Amniotic epithelial cell (primary cell): Measurements from ENCODE around the gene NCMAP.

Source experiments
- DNase-seq: peaks from one replicate; pipeline ENCODE4 v3.0.0-alpha.2; 2010; ENCODE audit warnings: low read depth

NCMAP gene

DNA sequence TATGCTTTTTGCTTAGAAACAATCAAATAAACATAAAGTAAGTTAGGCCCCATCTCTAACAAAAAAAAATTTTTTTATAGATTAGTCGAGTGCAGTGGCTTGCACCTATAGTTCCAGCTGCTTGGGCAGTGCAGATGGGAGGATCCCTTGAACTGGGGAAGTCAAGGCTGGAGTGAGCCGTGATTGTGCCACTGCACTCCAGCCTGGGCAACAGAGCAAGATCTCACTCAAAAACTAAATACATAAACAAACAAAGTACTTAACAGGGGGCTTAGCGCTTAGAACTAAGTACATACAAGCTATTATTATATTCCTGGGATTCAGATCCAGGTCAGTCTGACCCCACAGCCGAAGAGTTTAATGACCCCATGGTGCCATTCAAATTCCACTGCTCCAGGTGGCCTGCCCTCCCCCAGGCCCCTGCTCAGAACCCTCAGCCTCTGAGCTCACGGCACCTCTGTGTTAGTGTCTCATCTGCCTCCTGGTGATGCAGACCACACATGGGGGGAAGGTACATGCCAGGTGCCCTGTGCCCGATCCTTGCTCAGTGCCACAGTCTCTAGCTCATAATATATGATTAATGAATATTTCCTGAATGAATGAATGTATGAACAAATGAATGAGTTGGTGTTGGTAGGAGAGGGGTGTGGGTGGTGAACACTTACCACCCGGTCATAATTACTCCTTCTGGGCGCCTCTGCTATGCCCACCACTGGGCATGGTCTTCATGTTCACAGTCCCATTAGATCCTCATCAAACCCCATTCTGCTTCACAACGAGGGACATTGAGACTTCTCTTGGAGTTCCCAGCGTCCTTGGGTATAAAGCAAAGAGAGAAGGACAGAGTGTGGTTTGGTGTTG, 14.6 kb downstream of the NCMAP start:
- no peak for DNase-seq

DNA sequence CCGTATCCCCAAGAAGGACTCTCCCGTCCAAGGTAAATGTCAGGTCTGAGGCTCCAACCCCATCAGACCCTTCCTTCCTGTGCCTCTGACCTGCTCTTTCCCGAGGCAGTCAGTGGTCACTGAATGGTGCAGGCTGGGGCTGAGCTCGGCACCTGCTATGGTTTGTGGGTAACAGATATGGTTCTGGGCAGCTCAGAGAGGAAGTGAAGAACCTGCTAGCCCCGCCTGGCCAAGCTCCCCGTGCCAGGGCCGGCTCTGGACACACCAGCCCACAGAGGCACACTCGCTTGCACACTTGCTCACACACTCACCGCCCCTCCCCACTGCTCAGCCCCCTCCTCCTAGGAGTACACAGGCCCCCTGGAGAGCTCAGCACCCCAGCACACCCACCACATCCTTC, 16.4 kb downstream of the NCMAP start:
- DNase-seq = no peak

DNA sequence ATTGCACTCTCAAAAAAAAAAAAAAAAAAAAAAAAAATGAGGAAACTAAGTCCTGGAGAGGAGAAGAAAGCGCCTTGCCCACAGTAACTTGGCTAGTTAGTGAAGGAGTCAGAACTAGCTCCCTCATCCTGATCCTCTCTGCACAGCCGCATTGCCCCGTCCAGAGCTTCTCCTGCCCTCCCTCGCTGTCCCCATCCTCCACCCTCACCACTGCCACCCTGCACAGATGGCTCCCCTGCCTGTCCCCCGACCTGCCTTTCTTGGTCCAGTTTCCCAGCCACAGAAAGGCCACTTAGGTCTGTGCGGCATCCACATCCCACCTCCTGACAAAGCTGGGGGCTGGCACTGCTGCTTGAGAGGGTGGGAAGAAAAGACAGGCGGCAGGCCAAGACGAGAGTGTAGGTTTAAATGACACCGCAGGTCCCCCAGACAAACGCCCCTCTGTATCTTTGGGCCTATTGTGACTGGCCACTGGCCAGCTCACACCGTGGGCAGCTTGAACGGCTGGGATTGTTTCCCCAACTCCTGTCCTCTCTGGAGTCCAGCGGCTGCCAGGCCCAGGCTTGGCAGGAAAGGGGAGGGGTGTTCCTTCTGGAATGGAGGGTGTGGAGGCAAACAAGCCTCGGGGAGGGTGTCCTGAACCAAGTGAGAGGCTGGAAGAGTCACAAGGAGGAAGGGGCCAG, 20.2 kb downstream of the NCMAP start:
- no peak for DNase-seq

DNA sequence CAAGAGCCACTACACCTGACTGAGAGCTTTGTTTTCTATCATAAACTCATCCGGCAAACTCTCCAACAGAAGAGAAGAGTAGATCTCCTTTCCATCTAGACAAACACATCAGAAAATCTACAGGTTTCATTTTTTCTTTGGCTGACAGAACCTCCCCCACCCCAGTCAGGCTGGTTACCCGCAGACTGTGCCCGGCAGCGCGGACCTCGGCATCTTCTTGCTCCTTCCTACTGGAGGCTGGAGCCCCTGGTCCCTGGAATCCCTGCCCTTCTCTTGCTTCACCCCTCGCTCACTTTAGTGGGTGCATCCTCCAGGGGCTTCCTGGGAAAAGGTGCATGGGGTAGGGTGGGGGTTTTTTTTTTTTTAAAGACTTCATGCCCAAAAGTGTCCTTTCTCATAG, 23.0 kb downstream of the NCMAP start:
- no peak for DNase-seq

DNA sequence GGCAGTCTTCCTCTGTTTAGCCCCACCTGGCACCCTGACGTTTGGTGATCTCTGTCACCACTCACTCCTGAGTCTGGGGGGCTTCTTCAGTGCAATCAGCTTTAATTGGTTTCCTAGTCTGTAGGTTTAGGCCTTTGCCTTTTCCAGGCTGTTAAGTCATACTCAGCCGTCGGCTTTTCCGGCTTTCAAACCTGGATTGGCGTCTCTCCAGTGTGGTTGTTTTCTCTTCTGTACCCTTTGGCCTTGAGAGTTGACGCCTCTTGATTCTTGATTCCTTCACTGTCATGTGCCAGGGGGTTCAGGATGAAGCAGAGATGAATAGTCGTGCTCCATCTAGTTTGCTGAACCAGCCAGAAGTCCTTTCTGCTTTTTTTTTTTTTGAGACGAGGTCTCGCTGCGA, 24.9 kb downstream of the NCMAP start:
- no peak for DNase-seq

DNA sequence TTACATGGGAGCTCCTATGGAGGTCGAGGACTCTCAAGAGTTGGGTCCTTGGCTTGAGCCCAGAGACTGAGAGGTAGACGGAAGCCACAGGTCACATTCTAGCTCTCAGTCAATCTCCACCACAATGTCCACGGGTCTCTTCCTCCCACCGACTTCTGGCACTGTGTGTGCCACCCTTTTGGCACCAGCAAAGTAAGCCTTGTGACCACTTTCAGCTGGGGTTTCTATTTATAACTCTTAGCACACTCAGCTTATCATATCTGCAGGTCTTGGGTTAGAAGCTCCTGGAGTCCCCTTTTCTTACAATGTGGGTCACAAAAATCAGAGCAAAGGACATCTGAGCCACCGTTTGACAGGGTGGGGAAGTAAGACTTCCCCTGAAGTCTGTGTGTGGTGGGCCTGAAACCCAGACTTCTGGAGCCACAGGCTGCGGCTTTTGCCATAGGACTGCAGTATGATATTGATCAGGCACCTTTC, 28.3 kb downstream of the NCMAP start:
- no peak for DNase-seq

DNA sequence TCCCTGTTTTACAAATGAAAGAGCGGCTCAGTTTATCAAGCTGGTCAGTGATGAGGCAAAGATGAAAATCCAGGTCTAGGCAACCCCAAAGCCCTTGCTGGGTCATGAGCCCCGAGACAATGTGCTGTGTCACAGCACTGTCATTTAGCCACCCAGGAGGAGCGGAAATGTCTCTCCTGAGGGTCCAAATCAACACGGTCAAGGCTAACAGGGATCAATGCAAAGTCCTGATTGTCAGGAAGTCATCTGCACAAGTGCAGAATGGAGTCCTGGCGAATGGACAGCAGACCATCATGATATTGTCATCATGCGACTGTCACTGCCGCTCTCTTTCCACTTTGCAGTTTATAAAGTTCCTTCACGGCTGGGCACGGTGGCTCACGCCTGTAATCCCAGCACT, 30.2 kb downstream of the NCMAP start:
- DNase-seq = no peak

DNA sequence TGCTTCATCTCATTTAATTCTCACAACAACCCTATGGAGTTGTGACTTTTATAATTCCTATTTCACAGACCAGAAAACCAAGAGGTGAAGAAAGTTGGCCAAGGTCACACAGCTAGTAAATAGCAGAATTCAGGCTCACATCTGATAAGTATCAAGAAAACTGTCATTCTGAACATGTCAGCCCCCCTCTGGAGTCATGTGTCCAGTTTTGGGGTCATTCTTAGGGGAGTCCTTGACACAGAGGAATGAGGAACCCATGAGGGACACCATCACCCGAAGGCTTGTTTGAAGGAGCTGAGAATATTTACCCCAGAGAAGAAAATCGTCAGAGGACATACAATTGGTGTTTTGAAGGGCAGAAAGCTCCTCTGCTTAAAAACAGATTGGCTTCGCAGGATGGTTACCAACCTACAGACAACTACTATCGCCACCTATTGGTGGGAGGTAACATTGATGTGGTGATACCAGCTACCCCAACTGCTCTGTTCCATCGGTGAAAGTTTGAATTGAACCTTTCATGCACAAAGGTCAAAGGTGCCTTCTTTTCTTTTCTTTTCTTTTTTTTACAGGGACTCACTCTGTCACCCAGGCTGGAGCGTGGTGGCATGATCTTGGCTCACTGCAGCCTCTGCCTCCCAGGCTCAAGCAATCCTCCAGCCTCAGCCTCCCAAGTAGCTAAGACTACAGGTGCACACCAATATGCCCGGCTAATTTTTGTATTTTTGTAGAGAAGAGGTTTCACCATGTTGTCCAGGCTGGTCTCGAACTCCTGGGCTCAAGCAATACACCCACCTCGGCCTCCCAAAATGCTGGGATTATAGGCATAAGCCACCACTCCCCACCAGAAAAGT, 31.3 kb downstream of the NCMAP start:
- DNase-seq = peak; percentile 62

DNA sequence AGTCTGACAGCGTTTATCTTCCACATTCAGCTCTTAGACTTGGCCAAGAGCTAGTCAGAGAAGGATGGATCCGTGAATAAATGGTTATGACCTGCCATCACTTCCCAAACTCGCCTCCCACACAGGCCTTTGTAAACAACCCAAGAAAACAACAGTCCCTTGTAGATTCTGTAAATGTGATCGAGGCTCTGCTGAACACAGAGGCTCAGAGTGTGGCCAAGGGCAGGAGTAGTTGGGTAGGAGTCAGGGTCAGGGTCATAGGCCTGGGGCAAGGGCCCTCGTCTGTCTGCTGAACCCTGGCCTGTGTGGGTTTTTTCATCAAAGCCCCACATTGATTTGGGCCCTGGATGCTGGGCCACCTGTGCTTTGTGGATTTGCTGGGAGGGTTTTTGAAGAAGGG, 32.7 kb downstream of the NCMAP start:
- DNase-seq = no peak

DNA sequence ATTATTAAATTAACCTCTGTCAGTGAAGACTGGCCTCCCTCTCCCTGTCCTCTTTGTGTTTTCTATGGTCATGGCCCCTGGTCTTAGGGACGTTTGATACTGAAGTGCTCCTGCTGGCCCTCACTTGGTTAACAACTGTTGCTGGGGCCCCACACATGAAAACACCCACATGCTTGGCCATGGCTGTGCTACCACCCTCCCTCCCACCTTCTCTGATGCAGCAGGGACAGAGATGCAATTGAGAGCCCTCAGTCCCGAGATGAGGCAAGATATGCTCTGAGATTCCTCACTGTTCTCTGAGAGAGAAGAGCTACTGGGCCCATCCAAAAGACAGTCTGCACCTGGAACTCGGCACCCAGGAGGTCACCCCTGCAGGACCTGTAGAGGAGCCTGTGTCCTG, 33.3 kb downstream of the NCMAP start:
- DNase-seq = no peak

DNA sequence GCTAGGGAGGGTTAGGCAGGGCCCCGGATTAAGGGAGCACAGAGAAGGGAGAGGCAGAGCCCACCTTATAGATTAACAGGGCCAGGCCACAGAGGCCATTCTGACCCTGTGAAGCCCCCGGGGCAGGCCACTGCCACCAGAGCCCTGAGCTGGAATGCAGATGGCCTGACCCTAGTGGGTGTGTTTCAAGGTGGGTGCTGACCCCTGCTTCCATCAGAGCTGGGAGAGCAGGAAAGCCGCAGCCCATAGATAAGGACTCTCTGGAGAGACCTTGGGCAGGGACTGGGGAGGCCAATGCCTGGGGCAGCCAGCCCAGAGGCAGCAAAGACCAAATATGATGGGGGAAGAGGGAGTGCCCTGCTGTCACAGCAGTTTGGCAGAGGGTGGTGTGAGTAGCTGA, 35.9 kb downstream of the NCMAP start:
- DNase-seq = no peak

DNA sequence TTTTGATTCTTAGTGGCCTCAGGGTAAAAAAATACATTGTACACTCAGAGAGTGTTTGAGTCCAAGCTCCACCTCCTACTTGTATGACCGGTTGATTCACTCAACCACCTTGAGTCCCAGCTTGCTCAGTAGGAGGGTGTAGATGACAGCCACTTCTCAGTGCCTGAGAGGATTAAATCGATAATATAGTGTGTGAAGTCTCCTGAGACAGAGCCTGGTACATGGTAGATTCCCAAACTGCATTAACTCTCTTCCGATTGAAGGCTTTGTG, 38.4 kb downstream of the NCMAP start:
- no peak for DNase-seq

DNA sequence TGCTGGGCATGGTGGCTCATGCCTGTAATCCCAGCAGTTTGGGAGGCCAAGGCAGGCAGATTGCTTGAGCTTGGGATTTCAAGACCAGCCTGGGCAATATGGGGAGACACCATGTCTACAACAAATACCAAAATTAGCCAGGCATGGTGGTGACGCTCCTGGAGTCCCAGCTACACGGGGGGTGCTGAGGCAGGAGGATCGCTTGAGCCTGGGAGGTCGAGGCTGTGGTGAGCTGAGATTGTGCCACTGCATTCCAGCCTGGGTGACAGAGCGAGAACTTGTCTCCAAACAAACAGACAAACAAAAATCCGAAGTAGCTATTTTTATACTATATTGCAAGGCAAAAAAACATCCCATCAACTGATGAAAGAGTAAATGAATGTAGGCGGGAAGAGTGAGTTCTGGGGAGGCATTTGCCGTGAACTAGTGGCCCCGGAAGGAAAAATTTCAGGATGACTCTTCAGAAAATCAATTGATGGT, 40.6 kb downstream of the NCMAP start:
- DNase-seq = no peak

DNA sequence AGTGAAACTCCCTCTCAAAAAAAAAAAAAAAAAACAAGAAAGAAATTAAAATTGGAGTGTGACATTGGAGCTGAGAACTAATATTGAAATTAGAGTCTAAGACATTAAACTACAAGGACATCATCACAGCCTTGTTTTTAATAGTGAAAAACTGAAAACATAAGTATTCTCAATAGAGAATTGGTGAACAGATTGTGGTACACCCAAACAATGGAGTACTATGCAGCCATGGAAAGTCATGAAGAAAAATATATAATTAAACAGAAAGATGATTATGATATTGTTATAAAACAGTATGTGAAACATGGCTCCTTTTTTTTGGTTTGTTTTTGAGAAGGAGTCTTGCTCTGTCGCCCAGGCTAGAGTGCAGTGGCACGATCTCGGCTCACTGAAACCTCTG, 43.4 kb downstream of the NCMAP start:
- DNase-seq = no peak

DNA sequence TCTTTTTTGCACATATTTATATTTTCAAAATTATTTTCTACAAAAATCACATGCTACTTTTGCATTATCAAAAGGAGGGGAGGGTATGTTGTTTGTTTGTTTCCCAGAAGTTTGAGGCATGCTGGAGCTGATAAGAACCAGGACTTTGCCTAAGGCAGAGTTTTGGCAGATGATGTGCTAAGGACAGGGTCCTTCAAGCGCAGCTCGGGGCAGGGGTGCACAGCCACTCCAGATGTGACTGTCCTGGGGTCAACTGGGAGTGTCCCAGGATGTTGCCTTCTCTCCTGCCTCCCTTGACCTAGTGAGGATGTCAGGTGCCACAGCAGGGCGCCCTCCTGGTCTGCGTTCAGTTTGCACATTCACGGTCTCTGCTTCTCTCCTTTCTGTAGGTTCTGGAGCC, 44.7 kb downstream of the NCMAP start:
- no peak for DNase-seq

DNA sequence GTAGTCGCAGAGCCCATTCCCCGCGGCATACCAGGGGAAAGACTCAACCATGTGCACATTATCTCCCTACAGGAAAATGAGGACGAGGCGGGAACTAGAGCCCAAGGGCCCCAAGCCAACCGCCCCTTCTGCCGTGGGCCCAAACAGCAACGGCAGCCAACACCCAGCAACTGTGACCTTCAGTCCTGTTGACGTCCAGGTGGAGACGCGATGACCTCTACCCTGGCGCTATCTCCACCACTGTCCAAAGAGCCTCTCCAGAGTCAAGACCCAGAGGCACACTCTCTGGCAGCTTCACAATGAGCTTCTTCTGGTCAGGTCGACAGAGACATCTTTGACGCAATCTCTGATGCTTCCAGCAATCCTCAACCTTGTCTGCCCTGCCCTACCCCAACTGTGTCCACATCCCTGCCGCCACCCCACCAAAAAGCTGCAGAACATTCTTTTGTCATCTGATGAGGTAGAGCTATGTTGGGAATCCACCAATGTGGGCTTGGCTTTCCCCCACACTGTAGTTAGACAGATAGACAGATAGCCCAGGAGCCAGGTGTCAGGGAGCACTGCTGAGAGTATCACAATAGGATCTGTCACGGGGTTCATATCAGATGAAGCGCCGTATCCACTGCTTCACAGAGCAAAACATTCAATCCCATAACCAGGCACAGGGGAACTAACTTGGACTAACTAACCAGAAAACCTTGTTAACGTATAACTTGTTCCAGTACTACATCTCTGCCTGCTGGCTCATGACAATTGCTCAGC, 49.8 kb downstream of the NCMAP start:
- no peak for DNase-seq

DNA sequence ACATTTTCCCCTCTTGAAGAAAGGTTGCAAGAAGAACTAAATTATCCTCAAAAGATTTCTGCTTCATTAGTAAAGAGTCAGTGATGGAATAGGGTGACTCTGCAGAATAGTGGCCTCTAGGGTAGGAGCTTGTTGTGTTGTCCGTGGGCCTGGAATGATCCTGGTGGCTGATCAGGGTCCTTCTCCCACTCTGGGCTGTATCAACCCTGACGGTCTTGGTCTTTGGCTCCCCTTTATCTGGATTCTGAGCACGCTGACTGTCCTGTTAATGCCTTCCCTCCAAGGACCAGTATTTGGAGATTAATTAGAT, 50.4 kb downstream of the NCMAP start:
- DNase-seq = no peak

DNA sequence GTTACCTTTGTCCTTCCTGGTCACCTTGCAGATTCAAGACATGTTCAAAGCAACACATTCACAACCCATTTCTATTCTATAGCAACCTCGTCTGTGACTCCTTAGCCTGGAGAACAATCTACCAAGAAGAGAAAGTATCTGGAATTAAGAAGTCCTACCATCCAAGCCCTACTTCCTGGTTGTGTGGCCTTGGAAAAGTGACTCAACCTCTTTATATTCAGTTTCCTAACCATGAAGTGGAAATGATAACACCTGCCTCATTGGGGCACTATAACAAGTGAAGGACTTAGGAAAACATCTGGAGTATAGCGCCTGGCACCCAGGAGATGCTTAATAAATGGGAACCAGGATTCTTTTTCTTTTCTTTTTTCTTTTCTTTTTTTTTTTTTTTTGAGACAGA, 50.7 kb downstream of the NCMAP start:
- DNase-seq = peak; percentile 34

DNA sequence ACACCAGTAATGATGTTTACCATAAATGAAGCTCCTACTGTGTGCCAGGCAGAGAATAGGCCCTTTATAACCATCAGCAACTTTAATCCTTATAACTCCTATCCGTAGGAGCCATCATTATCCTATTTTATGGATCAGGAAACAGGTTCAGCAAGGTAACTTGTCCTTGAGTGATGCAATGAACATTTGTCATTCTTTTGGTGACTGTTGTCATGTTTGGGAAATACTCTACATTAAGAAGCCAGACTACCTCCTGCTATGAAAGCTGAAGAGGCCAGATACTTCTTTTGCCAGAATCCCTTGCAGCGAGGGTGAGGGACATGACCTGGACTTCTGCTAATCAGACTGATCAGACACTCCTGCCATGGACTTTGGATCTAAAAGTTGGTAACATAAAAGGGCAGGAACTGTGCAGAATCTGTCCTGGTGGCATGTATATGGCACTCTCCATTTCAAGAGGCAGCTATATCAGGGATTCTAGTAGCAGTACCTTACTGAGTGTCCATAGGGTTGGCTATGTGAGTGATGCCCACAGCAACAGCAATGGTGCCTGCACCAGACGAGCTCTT, 54.1 kb downstream of the NCMAP start:
- no peak for DNase-seq

DNA sequence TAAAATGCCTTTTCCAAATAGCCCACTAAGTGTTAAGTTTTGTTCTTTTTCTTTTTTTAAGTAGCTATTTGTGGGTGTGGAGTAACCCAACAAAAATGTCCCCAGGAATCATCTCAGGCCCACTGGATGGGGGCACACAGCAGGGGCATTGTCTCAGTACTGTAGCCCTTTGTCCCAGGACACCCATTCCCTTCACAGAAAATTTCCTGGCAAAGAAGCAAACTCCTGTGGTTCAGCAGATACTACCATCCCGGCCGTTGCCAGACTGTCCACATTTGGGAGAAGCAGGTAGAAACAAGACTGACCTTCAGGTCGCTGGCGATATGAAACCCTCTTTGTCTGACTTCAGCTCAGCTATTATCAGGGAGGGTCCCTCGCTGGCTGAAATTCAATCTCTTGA, 63.5 kb downstream of the NCMAP start:
- DNase-seq = no peak

DNA sequence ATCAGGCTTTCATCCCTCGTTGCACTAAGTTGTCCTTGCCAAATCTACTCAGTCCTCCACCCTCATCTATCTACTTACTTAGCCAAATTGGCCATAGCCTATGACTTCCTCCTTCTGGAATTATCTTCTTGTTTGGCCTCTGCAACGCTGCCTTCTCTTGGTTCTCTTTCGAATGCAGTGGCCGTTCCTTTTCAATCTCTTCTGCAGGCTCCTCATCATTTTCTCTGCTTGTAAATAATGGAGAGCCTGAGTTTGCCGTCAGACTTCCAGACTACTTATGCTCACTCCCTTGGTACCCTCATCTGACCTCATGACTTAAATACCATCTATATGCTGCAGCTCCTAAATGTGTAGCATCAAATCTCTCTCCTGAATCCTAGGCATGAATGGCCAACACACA, 64.8 kb downstream of the NCMAP start:
- no peak for DNase-seq

DNA sequence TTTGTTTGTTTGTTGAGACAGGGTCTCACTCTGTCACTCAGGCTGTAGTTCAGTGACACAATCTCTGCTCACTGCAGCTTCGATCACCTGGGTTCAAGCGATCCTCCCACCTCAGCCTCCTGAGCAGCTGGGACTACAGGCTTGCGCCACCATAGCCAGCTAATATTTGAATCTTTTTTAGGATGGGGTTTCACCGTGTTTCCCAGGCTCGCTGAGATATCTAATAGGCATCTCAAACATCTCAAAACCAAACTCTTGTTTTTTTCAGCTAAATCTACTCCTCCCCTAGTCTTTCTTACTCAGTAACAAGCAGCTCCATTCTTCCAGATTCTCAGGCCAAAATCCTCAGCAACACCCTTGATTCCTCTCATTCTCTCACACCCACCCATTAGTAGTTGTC, 65.2 kb downstream of the NCMAP start:
- no peak for DNase-seq
